ENCODE measurements around the gene PRKCH. TPM values are rescaled to one million over a fixed set of nuclear protein-coding genes. Genes with fewer than 3 reads are reported as not detected.

Gene PRKCH
- total RNA-seq, 1 donor from 2014 or later, result 74.4 TPM

DNA sequence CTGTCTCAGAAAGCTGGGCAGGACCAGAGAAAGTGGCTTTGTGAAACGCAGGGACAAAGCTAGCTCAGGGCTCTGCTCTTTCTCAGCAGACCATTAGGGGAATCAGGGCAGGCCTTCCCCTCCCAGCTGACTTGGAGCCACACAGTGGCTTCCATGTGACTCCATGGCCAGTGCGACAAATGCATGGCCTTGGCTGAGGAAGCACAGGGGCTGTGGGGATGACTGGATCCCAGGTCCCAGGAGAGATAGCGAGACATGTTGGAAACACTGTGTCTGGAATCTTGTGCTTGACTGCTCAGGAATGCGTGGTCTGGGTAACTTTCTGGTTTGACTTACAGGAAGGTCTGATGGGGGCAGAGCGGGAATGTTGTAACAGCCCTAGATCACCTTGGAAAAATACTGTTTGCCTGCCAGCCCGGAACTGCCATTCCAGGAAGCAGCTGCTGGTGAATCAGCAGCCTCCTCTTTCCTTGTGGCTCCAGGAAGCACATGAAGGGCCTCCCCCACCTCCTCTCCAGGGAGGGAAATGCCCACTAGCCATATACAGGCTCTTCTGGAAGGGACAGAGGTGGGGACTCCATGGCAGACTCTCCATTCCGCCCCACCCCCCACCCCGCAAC lies 240.4 kb downstream of the PRKCH start:
- Histone ChIP-seq H3K4me1 (peaks cover 37% of the 10 kb centered on the region), H3K4me3 (no peak overlapping the region), H3K36me3 (no peaks in the 10 kb centered on the region), H3K27ac (peak overlapping the region; percentile 74), H3K9me3 (no peaks in the 10 kb centered on the region), H3K27me3 (no peaks in the 10 kb centered on the region)
- DNase-seq (peak; percentile 74), ATAC-seq (peak; percentile 76)
- TF ChIP-seq, protein P1, sequence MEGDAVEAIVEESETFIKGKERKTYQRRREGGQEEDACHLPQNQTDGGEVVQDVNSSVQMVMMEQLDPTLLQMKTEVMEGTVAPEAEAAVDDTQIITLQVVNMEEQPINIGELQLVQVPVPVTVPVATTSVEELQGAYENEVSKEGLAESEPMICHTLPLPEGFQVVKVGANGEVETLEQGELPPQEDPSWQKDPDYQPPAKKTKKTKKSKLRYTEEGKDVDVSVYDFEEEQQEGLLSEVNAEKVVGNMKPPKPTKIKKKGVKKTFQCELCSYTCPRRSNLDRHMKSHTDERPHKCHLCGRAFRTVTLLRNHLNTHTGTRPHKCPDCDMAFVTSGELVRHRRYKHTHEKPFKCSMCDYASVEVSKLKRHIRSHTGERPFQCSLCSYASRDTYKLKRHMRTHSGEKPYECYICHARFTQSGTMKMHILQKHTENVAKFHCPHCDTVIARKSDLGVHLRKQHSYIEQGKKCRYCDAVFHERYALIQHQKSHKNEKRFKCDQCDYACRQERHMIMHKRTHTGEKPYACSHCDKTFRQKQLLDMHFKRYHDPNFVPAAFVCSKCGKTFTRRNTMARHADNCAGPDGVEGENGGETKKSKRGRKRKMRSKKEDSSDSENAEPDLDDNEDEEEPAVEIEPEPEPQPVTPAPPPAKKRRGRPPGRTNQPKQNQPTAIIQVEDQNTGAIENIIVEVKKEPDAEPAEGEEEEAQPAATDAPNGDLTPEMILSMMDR (IDR thresholded peaks at IDR 0.05), result no peak
- intact Hi-C loops (cut with DNase I), result no loop called here

DNA sequence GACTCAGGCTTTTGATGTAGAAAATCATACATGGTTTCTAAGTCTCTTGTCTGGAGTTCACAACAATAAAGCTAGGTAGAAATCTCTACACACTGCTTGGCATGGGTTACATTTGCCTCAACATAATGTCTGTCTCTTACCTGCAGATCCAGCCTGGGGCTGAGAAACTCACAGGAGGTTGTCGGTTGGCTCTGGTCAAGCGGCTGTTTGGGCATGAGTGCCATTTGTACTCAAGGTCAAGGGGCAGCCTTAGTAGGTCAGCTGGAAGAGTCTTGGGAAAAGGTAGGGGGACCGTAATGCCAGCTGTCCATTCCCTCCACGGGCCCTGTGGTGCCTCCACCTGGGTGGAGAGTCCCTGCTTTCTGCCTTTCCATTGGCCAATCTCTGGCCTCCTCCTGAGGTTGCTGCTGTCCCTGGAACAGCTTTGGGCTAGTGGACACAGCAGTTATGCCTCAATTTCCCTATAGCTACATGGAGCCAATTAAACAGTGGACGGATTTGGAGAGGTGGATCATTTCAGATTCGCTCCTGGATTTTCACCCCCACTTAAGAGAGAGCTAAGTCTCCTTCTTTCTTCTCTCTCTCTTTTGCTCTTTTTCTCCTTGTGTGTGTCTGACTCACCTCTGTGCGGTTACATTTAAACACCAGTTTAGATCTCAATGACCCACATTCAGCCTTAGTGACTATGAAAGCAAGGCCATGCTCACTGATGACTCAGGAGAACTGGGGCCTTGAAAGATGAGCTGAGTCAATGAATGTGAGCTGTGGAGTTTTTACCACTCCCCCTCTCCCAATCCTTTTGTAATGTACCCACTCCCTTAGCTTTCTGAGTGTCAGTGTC lies 241.2 kb downstream of the PRKCH start:
- TF ChIP-seq, protein P1 (IDR thresholded peaks at IDR 0.05), result no peak
- no peaks in the 10 kb centered on the region for H3K36me3 ChIP-seq
- no peak for DNase-seq
- no peaks in the 10 kb centered on the region for H3K9me3 ChIP-seq
- no peak overlapping the region for H3K4me3 ChIP-seq
- H3K27ac ChIP-seq, result peak overlapping the region; percentile 74
- intact Hi-C loops (cut with DNase I), result no loop called here
- peaks cover 37% of the 10 kb centered on the region for H3K4me1 ChIP-seq
- ATAC-seq, result no peak
- H3K27me3 ChIP-seq, result no peaks in the 10 kb centered on the region

DNA sequence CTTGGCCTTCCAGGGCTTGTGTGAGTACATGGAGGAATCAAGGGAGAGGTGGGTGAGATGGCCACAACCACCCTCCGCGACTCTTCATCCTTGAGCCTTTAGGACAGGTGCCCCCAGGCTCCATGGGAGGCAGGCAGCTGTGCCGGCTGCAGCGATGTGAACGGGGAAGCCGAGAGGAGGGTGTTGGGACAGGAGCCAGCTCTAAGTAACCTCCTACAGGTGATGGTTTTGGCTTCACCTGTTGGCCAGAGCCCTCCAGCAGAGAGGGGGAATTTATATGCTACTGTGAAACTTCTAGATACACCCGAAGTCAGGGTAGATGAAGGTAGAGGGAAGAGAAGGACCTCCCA lies 241.8 kb downstream of the PRKCH start:
- peak overlapping the region; percentile 74 for H3K27ac ChIP-seq
- DNase-seq (no peak), ATAC-seq (no peak)
- no peaks in the 10 kb centered on the region for H3K27me3 ChIP-seq
- peaks cover 42% of the 10 kb centered on the region for H3K4me1 ChIP-seq
- TF ChIP-seq, protein P1 (IDR thresholded peaks at IDR 0.05), result no peak
- no peaks in the 10 kb centered on the region for H3K36me3 ChIP-seq
- no peaks in the 10 kb centered on the region for H3K9me3 ChIP-seq
- intact Hi-C loops (cut with DNase I), result no loop called here
- H3K4me3 ChIP-seq, result no peak overlapping the region

DNA sequence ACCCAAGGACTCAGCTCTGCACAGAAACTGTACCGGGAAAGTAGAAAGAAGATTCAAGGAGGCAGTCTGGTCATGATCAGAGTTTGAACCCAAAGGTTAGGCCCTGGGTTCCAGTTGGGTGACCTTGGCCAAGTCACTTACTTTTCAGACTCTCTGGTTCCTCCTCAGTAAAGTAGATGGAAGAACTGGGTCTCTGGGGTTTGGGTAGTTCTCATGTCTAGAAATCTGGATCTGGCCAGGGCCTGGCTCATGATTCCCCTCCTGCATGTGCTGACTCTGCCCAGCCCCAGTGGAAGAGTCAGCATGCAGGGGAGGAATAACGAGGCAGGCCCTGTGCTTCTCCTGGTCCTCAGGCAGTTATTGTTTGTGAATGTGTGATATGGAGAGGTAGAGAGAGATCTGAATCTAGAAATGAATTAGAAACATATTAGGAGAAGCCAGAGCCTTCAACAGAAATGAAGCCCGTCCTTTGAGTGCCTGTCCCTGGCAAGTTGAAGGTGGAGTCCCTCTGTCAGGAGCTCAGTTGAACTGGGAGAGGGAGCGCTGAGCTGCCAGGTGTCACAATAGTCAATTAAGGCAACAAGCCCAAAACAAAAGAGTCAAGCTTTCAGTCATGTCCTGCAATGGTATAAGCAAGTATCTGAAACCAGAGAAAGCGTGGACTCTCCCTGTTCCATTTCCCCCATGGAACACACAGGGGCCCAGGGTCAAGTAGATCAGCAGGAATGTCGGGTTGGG lies 242.7 kb downstream of the PRKCH start:
- no peak overlapping the region for H3K4me3 ChIP-seq
- DNase-seq (no peak), ATAC-seq (no peak)
- TF ChIP-seq, protein P1 (IDR thresholded peaks at IDR 0.05), result no peak
- no peaks in the 10 kb centered on the region for H3K36me3 ChIP-seq
- H3K9me3 ChIP-seq, result no peaks in the 10 kb centered on the region
- peaks cover 50% of the 10 kb centered on the region for H3K4me1 ChIP-seq
- intact Hi-C loops (cut with DNase I), result no loop called here
- H3K27ac ChIP-seq, result no peak overlapping the region
- H3K27me3 ChIP-seq, result no peaks in the 10 kb centered on the region

DNA sequence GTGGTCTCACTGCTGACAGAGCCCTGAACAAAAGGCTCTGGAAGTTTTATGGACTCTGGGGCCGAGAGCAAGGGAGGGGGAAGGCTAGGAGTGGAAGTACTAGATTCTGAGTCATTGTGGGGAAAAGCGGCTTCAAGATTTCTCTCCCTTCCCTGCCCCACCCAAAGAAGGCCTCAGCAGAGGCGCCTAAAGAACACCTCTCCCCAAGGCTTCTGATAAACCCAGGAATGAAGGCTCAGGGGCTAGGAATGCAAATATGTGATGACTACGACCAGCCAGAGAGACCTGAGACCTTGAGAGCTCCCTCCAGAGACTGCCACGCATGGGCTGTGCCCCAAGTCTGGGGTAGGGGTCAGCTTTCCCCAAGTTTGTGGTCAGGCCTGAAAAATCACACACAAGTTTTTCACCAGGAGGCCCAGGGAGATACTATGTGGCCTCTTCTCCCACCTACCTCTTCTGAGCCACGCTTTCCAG lies 243.3 kb downstream of the PRKCH start:
- TF ChIP-seq, protein P1 (IDR thresholded peaks at IDR 0.05), result no peak
- no peaks in the 10 kb centered on the region for H3K27me3 ChIP-seq
- H3K4me3 ChIP-seq, result no peak overlapping the region
- no peaks in the 10 kb centered on the region for H3K9me3 ChIP-seq
- H3K36me3 ChIP-seq, result no peaks in the 10 kb centered on the region
- DNase-seq, result no peak
- ATAC-seq, result peak; percentile 44
- no peak overlapping the region for H3K27ac ChIP-seq
- intact Hi-C loops (cut with DNase I), result no loop called here
- H3K4me1 ChIP-seq, result peaks cover 57% of the 10 kb centered on the region
